Myocyte (in vitro differentiated cells): ENCODE results near the gene CHRNB1. TPM values are rescaled to one million over a fixed set of nuclear protein-coding genes. Genes with fewer than 3 reads are reported as not detected.

Experiments
- DNase-seq: peaks from one replicate; pipeline ENCODE4 v3.0.0-alpha.2; 2012; ENCODE audit warnings: low read depth
- polyA plus RNA-seq: library from polyadenylated mRNA; unstranded; fragments of >200 nt; gene quantifications from one replicate; pipeline ENCODE4 v1.2.1, GENCODE V29; 2012; ENCODE audit warnings: missing spikeins
- total RNA-seq: library from RNA; depleted of rRNA; stranded (reverse); fragments of >200 nt; gene quantifications from 2 replicates; pipeline ENCODE4 v1.2.3, GENCODE V29; 2014

CHRNB1 gene, protein sequence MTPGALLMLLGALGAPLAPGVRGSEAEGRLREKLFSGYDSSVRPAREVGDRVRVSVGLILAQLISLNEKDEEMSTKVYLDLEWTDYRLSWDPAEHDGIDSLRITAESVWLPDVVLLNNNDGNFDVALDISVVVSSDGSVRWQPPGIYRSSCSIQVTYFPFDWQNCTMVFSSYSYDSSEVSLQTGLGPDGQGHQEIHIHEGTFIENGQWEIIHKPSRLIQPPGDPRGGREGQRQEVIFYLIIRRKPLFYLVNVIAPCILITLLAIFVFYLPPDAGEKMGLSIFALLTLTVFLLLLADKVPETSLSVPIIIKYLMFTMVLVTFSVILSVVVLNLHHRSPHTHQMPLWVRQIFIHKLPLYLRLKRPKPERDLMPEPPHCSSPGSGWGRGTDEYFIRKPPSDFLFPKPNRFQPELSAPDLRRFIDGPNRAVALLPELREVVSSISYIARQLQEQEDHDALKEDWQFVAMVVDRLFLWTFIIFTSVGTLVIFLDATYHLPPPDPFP
- total RNA-seq, result 213 and 222 TPM in 2 replicates
- 107 TPM for polyA plus RNA-seq

DNA sequence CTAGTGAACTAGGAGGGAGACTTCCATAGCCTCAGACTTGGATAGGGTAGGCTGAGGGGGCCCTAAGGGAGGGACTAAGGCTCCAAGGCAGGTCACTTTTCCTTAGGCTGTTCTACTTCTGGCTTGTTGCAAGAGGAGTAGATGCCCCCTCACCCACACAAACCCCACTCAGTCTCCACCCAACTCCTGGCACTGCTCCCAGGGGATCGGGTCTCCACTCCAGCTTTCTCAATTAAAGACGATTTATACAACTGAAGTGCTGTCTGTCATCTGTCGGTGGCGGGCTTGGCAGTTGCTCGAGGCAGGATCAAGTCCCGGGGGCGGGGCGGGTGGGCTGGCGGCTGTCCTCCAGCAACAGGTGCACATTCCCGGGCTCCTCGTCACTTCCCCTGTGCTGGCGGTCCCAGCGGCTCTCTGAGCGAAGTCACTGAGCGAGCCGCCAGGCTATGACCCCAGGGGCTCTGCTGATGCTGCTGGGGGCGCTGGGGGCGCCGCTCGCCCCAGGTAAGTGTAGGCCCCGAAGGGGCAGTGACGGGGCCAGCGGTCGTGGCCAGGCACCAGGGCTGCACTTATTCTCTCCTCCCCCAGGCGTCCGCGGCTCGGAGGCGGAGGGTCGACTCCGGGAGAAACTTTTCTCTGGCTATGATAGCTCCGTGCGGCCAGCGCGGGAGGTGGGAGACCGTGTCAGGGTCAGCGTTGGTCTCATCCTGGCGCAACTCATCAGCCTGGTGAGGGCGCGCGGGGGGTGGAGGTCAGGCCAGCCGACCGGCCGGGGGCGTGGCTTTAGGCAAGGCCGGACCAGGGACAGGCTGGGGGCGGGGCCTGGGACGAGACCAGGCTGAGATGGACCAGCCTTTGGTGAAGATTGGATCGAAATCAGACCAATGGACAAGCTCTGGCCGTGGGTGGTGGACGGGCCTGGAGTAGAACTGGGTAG, at the start of gene CHRNB1:
CHRNB1 (plus strand) TSS at position 380 of the 937 bp plus-strand sequence; CDS start at position 447, 67 bp downstream.
- DNase-seq, result peak; percentile 94

DNA sequence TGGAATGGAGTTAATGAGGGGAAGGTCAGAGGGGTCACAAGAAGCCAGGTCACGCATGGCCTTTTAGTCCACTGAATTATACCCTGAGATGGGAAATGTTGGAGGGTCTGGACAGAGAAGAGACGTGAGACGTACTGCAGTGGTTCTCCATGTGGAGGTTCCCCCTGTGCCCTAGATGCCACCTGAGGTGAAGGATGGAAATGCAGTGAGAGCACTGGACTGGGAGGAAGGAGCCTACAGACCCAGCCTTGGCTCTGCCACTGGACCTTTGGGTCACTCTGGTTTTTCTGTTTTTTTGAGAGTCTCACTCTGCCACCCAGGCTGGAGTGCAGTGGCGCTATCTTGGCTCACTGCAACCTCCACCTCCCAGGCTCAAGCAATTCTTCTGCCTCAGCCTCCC, 48.7 kb upstream of the CHRNB1 start:
- DNase-seq, result no peak

DNA sequence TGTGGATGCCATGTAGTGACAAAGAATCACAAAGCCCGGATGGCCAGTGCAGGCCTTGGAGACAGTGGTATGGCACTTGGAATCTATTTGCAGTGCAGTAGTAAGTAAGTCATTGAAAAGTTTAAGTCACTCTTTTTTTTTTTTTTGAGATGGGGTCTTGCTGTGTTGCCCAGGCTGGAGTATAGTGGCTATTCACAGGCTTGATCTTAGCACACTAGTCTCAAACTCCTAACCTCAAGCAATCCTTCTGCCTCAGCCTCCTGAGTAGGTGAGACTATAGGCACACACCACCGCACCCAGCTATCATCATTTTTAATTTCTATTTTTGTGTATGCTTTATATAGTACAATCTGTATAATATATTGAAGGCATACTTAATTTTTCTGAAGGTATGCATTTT, 46.2 kb upstream of the CHRNB1 start:
- DNase-seq, result no peak

DNA sequence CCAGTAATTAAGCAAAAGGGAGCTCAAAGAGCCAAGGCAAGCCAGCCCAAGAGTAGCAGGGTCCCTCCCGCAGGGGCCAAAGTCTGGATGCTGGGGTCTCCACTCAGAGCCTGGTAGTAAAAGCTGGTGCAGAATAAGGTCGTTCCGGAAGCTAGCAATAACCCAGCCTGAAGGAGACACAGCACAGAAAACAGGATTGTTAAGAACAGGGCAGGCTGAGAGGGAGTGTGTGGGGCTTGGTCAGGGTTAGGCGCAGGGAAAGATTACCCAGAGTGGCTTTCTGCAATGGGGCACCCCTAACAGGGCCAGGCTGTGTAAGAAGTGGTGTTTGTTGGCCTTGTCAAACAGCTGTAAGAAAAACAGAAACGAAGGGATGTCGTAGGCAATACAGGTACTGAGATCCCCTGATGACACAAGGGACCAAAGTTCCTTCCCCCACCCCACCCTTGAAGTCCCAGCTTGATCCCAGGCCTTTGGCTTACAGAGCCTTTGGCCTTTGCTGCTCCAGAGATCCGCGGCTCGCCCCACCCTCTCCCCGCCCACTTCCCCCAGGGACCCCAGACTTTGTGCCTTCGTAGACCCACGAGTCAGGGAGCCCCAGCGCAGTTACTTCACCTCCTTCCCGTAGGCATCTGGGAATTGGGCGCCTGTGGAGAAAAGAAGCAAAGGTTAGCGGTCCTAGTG, 41.7 kb upstream of the CHRNB1 start:
- DNase-seq, result no peak

DNA sequence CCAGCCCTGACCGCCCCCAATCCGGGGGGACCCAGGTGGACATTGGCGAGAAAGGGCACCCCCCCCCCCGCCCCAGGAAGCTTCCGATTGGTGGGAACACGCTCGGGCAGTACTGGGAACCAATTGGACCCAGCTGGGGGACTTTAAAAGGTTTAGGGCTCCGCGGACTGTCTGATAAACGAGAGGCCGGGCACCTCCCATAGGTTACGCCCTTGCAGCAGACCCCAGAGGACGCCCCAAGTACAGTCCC, 41.2 kb upstream of the CHRNB1 start:
- peak; percentile 83 for DNase-seq

DNA sequence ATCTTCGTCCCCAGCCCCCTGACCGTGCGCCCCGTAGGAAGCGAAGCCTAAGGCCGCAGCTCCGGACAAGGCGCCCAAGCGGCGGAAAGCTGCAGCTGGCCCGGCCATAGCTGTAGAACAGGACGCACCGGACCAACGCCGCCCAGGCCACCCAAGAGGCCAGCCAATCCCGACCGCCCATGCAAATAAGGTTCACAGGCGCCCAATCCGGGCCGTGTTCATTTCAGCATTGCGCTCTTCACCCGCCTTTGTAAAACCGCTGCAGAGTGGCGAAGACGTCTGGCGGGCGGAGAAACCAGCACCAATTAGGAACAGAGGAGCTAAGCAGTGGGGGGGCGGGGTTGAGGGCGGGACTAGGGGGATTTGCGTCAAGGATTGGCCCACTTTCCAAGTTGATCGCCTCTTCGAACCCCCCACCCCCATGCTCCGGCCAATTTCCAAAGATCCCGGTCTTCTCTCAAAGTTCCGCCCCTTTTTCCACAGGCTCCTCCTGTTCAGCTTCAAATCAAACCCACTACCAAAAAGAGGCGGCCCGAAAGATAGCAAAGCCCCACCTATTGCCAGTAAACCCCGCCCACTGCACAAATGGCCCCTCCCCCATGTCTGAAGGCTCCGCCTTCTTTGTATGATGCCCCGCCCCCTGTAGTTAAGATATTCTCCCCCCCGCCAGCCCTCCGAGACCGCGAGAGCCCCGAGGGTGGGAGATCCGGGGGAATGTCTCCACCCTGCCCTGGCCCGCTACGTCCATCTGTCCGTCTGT, 40.7 kb upstream of the CHRNB1 start, which contains the start of gene TMEM256:
TMEM256 (minus strand) TSS at position 121 of the 760 bp plus-strand sequence; CDS start at position 108, 13 bp downstream.
- DNase-seq, result peak; percentile 100

DNA sequence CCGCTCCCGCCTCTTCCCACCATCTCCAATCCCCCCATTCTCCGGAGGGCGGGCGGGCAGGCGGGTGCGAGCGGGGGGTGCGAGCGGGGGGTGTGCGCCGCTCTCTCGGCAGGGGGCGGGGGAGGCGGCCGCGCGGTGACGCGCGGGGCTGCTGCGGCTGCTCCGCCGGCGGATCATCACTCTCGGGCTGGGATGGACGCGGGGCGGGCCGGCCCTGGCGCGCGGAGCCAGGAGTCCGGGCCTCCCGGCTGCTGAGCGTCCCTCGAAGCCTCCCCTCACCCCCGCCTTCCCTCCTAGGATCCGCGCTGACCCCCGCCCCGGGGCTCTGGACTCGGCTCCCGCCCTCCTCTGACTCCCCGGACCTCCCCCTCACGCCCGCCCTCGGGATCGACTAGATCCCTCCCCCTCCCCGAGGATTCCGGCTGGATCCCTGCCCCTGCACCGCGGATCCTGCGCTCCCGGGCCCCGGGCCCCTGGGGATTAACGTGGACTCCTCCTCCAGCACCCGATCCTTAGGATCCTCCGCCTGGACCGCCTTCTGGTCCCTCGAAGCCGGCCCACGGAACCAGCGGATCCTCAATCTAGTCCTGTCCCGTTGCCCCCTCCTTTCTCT, 40.0 kb upstream of the CHRNB1 start:
- DNase-seq, result no peak

DNA sequence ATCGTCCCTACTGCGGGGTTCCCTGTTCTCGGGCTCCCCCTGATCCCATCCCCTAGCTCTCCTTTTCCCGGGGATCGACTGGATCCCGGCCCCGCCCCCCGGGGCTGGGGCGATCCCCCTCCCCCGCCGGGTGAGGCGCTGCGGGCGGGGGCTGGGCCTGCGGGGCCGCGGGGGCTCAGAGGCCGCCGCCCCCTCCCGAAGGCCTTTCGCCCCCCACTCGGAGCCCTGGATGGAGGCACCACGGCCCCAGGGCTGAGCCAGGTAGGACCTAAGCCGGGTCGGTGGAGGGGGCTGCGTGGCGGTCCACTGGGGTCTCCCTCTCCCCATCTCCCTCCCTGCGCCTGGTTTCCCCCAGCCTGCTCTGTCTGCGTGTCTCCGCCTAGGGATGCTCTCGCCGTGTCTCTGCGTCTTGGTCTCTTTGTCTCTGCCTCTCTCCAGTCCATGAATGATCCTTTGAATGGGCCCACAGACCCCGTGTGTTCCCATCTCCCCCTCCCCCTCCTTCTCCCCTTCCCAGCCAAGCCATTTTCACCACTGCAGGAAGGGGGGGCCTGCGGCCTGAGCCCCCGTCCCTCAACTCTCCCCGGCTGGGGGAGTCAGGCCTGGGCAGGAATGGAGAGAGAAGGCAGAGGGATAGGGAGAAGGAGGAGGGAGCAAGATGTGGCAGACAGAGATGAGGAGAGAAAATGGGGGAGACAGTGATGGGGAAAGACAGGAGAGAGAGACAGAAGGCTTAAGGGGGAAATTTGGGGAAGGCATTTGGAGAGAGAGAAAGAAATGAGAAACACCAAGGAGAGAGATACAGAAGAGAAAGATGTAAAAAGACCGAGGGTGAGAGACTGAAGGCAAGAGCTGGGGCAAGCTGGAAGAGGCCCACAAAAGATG, 39.3 kb upstream of the CHRNB1 start:
- no peak for DNase-seq

DNA sequence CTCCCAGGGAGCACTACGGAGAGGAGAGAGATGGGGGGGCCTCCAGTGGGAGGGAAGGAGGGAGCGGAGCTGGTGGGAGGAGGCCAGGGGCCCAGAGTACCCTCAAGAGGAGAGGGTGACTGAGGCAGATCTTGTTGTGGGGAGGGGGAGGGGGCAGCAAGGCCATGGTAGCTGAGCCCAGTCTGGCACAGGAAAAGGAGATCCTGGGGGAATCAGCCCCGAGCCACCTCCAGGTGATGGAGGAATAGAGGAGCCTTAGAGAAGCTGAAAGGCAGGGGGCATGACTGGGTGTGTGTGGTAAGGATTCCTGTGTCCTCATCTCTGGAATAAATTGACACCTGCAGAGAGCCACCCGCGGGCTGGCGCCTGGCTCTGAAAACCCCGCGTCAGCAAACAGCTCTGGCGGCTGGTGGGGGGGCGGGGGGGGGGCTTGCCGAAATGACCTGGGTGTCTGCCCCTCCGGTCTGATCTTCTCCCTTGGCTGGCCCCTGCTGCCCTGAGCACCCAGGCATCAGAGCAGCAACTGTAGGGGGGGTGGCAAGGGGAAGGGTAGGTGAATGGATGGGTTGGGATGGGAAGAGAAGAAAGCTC, 38.5 kb upstream of the CHRNB1 start:
- no peak for DNase-seq

DNA sequence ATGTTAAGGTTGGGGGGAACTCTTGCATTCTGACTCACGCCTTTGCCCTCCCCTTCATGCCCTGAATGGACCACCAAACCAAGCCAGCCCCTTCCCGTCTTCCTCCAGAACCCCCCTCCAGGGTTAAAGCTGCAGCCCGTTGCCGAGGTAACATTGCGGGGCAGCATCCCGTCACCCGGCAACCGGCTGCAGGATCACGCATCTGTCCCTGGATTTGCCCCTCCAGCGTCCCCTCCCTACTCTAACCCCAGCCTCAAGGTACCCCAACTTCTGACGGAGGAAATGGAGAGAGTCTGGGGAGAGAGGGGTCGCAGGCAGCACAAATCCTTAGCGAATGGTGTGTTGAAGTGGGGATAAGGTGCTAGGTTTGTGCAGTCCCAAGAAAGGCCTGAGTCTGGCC, 37.8 kb upstream of the CHRNB1 start:
- DNase-seq, result no peak

DNA sequence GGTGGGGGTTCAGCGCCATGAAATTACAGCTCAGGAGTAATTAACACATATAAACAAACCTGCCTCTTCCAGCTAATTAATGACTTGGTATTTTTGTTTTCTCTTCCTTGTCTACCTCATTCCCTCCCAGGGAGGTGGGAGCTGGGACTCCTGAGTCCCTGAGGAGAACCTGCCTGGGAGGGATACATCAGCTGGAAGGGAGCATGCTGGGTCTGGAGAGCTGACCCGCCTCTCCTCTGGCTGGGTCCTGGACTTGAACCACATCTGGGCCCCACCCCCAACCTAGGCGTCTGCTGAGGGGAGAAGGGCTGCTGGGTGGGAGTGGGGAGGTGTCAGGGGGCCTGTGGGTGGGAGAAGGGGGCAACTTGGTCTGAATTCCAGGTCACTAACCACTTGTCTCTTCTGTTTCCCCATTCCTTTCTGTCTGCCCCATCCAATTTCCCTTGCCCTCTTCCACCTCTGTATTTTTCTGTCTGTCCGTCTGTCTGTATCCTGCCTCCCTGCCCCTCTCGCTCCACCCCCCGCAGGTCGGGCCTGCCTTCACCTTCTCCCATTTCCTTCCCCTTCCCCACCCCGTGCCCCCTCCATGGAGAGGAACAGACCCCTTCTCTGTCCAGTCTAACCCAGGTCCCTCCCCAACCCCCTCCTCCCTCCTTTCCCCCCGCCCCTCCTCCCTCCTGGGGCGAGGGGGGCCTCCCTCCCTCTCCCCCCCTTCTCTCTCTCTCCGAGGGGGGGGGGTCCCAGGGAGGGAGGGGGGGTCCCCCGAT, 37.2 kb upstream of the CHRNB1 start, which contains the start of gene NLGN2:
NLGN2 (plus strand) TSS at position 361 of the 767 bp plus-strand sequence. CDS start 411 bp downstream, outside the sequence.
- no peak for DNase-seq

DNA sequence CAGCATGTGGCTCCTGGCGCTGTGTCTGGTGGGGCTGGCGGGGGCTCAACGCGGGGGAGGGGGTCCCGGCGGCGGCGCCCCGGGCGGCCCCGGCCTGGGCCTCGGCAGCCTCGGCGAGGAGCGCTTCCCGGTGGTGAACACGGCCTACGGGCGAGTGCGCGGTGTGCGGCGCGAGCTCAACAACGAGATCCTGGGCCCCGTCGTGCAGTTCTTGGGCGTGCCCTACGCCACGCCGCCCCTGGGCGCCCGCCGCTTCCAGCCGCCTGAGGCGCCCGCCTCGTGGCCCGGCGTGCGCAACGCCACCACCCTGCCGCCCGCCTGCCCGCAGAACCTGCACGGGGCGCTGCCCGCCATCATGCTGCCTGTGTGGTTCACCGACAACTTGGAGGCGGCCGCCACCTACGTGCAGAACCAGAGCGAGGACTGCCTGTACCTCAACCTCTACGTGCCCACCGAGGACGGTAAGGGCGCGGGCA, 36.6 kb upstream of the CHRNB1 start:
- no peak for DNase-seq

DNA sequence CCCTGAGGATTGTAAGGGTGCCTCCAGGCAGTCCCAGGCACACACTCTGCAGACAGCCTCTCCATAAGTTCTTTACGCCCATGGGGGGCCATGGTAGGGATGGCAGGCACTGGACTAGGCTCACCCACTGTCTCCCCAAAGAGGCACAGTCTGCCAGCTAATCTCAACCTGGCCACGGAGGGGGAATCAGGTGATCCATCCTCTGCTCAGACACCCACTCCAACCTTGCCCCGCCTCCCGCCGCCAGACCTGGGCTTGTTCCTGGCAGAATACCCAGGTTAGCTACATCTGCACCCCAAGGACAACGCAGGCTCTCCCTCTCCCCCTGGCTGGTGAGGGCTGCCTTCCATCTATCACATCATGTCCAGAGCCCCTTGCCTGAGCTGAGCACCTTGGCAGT, 36.0 kb upstream of the CHRNB1 start:
- DNase-seq, result no peak

DNA sequence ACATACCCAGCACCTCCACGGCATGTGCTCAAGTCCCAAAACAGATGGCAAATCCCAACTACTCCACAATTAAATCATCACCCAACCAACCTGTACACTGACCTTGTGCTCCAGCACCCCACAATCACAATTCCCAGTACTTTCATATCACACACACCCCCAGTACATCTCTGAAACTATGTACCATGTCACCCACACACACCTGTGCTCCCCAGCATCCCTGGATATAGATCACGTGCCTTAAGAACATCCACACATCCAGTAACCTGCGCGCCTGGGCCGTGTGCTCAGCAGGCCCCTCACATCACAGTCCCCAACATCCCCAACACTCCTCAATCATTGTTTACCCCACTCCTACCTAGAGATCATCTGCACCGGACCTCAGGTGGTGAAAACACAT, 35.1 kb upstream of the CHRNB1 start:
- no peak for DNase-seq

DNA sequence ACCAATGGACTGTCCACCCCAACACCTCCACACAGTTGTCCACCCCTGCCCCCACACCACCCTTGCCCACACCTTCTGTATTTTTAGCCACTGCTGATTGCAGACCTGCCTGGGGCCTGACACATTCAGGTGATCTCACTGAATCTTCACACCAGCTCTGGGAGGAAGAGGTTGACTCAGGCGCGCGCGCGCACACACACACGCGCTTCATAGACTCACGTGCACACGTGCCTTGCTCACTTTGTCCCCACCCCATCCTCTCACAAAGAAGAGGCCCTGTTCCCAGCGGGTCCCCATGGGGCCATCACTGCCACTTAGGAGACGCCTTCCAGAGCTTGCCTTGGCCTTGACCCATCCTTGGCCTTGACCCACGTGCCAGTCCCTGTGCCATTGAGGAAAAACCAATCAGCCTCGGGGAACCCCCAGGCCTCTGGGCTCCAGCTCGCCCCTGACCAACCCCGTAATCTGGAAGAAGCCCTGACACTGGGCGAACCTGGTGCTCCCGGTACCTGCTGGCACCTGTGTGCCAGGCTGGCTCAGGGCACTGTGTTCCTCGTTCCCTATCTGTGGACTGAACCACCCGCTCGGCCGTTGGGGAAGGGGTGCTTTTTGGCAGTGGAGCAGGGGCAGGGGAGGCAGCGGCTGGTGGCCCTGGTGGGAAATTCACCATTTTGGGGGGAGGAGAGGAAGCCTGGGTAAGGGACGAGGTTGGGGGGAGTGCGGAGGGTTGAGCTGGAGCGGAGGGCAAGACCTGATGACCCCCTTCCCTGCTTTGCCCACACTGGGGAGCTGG, 34.0 kb upstream of the CHRNB1 start:
- no peak for DNase-seq

DNA sequence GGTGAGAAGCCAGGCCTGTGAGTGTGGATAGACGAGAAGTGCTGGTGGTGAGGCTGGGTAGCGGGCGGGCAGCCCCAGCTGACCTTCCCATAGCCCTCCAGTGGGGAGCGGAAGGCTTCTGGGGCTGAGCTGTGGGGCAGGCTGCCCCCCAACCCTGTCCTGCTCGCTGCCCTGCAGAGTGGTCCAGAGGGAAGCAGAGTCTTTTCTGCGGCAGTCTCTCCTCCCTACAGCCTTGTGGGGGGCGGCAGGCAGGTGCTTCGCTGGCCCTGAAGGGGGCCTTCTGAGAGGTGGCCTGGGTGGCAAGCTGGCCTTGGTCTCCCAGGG, 33.5 kb upstream of the CHRNB1 start:
- DNase-seq, result no peak

DNA sequence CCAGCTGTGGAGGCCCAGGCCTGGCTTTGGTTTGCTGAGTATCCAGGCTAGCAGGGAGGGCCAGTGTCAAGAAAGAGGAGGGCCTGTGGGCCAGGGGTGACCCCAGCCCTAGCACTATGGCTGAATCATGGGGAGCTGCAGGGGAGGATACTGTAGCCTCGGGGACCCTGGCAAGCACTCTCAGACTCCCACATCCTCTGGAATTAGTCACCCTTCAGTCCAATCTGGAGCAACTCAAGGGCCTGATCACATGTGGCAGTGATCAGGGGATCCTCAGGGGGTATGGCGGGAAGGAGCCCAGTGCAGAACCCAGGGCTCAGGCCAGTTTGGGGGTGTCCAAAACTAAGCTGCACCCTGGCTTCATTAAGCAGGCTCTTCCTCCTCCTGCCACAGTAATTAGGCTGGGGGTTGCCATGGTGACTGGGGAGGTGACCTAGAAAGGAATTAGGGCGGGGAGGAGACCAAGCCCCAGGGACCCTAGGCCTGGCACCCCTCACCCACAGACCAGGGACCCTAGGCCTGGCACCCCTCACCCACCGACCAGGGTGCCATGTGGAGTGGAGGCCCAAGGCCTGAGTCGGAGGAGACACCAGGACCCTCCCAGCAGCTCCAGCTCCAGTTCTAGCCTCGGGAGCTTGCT, 31.4 kb upstream of the CHRNB1 start:
- no peak for DNase-seq
